Gastrocnemius medialis (tissue), 4 donors: Measurements from ENCODE around the gene WDR17.

Experiments
- POLR2A ChIP-seq, 2 donors: fragments of 450-650 bp; IDR thresholded peaks; one replicate each; pipeline ENCODE4 v1.6.1; 2017; ENCODE audit warnings: antibody characterized with exemption in 2 of 2, mild to moderate bottlenecking in 2 of 2, moderate library complexity in 2 of 2
- TF ChIP-seq, protein P1 (sequence below), 5 experiments: fragments of 450-650 bp in 3 of 5; fragments of 200-600 bp in 2 of 5; sonication (generic) in 2 of 5; IDR thresholded peaks in 4 of 5; conservative IDR thresholded peaks in 1 of 5; 1 replicate in 4 of 5; 2 replicates in 1 of 5; pipeline ENCODE4 v1.5.1; 2016 to 2019; ENCODE audit warnings: antibody characterized with exemption in 5 of 5, mild to moderate bottlenecking in 3 of 5, moderate library complexity in 3 of 5

DNA sequence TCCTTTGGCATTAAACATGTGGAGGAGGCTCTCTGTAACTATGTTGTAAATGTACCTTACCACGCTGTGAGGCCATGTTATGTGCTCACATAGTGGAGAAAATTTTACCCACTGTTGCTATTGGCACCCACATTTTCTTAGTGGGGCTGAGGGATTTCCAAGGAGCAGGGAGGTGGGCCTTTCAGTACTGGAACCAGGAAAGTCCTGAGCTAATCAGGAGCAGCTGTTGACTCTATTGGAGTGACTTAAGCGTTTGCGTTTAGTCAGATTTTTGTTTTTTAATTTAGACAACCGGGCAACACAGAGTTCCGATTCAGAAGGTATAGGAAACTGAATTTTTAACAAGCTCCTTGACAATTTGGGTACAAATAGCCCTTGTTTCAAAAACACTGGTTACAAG lies 30.7 kb upstream of the WDR17 start:
- TF ChIP-seq, protein P1, sequence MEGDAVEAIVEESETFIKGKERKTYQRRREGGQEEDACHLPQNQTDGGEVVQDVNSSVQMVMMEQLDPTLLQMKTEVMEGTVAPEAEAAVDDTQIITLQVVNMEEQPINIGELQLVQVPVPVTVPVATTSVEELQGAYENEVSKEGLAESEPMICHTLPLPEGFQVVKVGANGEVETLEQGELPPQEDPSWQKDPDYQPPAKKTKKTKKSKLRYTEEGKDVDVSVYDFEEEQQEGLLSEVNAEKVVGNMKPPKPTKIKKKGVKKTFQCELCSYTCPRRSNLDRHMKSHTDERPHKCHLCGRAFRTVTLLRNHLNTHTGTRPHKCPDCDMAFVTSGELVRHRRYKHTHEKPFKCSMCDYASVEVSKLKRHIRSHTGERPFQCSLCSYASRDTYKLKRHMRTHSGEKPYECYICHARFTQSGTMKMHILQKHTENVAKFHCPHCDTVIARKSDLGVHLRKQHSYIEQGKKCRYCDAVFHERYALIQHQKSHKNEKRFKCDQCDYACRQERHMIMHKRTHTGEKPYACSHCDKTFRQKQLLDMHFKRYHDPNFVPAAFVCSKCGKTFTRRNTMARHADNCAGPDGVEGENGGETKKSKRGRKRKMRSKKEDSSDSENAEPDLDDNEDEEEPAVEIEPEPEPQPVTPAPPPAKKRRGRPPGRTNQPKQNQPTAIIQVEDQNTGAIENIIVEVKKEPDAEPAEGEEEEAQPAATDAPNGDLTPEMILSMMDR (IDR thresholded peaks at IDR 0.05 in 4 of 5, conservative IDR thresholded peaks at IDR 0.05 in 1 of 5), result no peak
- TF ChIP-seq POLR2A (IDR thresholded peaks at IDR 0.05), result no peak
